Activated CD8-positive, alpha-beta memory T cell treated with anti-CD3 and anti-CD28 coated beads for 48 hours (primary cell): ENCODE results near the gene PDE2A.

ENCODE experiments used
- DNase-seq, 3 experiments: peaks; one replicate each; pipeline ENCODE4 v3.0.0-alpha.2; 2020; ENCODE audit warnings: low read depth in 2 of 3, low spot score in 2 of 3

The PDE2A gene

DNA sequence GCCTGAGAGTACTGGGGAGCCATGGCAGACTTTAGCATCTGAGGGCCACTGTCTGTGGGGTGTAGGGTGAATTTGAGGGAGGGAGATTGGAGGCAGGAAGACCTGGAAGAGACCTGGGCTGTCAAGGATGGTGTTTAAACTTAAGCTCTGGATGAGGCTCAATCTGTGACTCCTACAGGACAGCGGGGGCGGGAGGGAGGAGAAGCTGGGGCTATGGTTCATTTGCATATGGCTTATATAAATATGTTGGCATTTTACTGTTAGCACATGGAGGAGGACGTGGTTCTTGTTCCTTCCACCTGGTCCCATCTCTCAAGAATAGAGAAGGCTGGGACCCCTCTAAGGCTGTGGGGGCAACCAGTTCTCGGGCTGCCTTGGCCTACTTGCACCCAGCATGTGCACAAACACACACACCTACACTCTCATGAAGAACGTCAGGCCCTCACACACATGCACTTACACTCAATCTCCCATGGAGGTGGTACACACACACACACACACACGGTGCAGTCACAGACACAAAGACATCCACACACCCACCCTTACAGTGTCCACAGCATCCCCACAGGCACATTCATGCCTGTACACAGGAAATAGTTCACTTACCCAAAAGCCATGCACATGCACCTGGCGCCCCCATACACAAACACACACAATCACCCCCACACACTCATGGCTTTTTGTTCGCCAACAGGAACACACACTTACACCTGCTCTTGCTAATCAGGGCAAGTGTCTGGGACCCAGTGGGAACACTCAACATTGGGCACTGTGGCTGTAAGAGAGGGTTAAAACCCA lies 81.3 kb downstream of the PDE2A start:
- DNase-seq: no peak

GRCh38 chr11:72591785-72592502 lies 82.3 kb downstream of the PDE2A start:
- DNase-seq: peak in 2 of 3 experiments; percentile 14 to 30

GRCh38 chr11:72591023-72591422 lies 83.2 kb downstream of the PDE2A start:
- no peak for DNase-seq

GRCh38 chr11:72589802-72590761 lies 84.1 kb downstream of the PDE2A start:
- DNase-seq: no peak

GRCh38 chr11:72588421-72589410 lies 85.5 kb downstream of the PDE2A start:
- DNase-seq: no peak

- no peak for DNase-seq
Measured at GRCh38 chr11:72587696-72588095, 86.5 kb downstream of the PDE2A start.

DNA sequence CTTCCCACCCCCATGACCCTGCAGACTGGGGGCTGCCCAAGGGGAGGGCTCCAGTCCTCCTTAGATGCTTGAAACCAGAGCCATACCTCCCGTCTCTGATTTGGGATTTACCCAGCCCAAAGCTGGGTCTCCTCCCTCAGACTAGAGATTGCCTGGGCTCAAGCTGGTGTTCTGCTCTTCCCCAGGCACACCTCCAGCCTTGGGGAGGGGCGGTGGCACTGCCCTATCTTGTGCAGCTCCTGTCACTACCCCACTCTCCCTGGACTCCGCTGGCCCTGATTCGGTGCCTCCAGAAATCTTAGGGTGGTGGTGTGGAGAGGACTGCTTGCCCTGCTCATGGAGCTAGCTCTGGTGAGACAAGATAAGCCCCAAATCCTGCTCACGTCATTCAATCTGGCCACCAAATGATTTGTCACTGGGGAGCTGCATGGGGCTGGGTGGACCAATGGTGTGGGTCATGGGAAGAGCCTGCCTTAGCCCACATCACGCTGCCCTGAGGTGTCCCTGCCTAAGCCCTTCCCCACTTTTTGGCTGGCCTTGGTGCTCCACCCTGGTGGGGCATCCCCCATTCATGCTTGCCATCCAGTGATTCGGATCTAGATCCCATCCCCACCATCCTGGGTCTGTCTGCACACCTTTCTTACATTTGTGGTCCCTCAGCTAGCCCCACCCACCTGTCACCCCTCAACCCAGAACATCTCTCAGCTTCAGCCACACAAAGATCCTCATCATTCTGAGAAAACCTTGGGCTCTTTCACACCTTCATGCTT lies 87.7 kb downstream of the PDE2A start:
- DNase-seq: no peak

GRCh38 chr11:72585762-72586311 lies 88.4 kb downstream of the PDE2A start:
- DNase-seq: peak; percentile 38 to 64 (median 42)

GRCh38 chr11:72584939-72585597 lies 89.2 kb downstream of the PDE2A start:
- DNase-seq: no peak

GRCh38 chr11:72584293-72584938 lies 89.8 kb downstream of the PDE2A start:
- peak in 1 of 3 experiments; percentile 16 for DNase-seq

GRCh38 chr11:72583616-72584292 lies 90.5 kb downstream of the PDE2A start:
- no peak for DNase-seq

GRCh38 chr11:72583177-72583553 lies 91.1 kb downstream of the PDE2A start:
- DNase-seq: no peak

DNA sequence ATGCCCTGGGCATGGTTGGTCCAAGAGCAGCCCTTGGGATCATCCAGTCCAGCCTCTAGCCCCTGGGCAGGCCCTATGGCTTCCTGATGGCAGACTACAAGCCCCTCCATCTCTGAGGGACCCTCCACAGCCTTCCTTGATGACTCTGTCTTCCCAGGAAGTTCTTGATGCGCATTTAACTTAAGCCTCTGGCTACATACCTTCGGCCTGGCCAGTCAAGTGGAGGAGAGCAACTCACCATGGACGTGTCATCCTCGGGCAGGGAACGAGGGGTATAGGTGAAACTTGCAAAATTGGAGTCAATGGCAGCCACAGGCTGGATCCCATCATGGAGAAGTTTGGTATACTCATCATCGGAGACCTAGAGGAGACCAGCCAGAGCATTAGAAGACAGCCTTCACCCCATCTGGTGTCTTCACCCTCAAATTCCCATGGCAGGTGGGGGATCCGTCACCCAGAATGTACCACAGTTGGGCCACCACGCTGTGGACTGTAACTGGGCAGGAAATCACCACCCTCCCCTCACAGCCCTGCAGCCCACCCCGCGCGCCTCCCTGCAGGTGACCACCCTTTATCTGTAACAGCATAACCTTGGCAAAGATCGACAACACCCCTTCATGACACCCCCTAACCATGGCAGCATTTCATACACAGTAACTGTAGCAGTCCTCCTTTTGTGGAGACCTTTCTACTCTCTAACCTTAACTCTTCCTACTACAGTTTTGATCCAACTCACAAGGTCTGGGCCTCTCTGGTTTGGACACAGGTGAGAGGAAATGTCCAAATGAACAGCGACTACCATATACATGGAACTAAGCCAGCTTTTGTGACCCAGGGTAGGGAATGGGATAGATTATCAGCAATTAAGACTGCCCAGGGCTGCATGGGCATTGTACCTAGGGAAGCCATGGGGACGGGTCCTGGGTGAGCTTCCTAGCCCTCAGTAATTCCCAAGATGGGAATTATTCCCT lies 91.7 kb downstream of the PDE2A start:
- DNase-seq: no peak

DNA sequence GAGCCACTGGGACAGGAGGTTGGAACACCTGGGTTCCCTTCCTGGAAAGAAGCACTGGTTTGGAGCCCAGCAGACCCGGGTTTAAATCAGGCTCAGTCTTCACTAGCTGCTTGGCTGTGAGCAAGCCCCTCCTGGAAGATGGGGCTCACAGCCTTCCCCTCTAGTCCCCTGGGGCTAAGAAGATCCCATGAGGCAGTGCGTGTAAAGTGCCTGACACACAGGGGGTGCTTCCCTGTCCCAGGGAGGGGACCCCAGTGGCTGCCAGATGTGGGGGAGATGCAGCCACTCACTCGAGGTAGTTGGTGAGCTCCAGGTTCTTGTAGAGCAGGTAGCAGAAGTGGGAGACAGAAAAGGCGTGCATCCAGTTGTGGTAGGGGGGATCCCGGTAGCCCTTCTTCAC lies 93.2 kb downstream of the PDE2A start:
- no peak for DNase-seq

DNA sequence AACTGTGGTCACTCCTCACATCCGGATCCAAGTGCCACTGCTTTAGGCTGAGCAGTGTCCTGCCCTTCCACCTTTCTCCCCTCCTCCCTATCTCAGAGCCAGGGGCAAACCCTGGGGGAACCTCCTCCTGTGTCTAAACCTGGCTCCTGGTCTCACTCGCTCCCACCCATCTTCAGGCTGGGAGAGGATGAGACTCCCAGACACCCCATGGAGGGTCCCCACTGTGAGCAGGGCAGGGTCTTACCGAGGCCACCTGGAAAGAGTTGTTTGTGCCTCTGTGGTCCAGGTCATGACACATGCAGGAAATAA lies 93.6 kb downstream of the PDE2A start:
- no peak for DNase-seq

DNA sequence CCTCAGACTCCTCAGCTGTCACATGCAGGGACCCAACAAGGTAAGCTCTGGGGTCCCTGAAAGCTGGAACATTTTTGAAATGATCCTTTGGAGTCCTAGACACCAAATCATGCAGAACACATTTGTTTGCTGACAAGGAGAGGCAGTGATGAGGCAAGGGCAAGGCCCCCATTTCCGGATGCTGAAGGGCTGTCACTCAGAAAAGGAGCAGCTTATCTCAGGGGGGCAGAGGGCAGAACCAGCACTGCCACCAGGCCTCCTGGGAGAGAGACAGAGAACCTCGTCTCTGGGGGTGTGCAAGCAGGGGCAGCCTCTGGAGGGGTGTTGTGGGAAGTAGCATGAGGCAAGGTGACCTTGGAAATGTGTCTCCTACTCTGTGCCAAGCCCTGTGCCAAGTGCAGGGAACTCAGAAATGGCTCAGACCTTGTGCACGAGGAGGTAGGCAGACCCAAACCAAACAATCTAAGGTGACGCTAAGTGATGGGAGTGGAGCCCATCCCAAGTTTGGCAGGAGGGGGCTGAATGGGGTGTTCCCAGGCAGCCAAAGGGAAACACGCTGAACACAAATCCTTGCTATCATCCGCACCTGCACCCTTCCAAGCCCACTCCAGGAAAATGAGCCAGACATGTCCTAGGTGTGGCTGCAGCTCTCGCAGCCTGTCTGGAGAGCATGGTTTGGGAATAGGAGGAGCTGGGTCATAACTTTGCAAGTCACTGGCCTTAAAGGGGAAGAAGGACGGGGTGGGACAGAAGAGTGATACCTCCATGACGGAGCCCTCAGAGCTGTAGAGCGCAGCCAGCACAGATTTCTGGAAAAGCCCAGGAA lies 94.2 kb downstream of the PDE2A start:
- DNase-seq: no peak
